Urinary bladder (tissue), 4 donors: ENCODE results near the gene RSBN1L. TPM values are rescaled to one million over a fixed set of nuclear protein-coding genes. Genes with fewer than 3 reads are reported as not detected.

ENCODE experiments used
- DNase-seq: peaks from one replicate; pipeline ENCODE4 v3.0.0-alpha.2; 2015; ENCODE audit errors: extremely low spot score
- H3K27ac ChIP-seq: one replicate; pipeline ENCODE4 v1.5.1; 2013; ENCODE audit warnings: low read depth, mild to moderate bottlenecking, moderate library complexity
- H3K36me3 ChIP-seq: one replicate; pipeline ENCODE4 v1.6.1; 2013; ENCODE audit warnings: mild to moderate bottlenecking, moderate library complexity; ENCODE audit not compliant: insufficient read depth
- H3K4me1 ChIP-seq: one replicate; pipeline ENCODE4 v1.6.1; 2013; ENCODE audit warnings: mild to moderate bottlenecking, moderate library complexity; ENCODE audit not compliant: insufficient read depth
- H3K4me3 ChIP-seq: one replicate; pipeline ENCODE4 v1.5.1; 2013; ENCODE audit warnings: low read depth, low read length
- WGBS: extraction: QIAGEN DNeasy Blood & Tissue Kit; methylation state at CpG from one replicate; pipeline ENCODE4 v1.1.7; 2013; 5-methylcytosine and 5-hydroxymethylcytosine counted together
- polyA plus RNA-seq: library from polyadenylated mRNA; stranded (reverse); fragments of 200-250 nt; gene quantifications from one replicate; pipeline ENCODE4 v1.2.3, GENCODE V29; 2013
- total RNA-seq: library from RNA; depleted of rRNA; stranded (reverse); fragments of >200 nt; gene quantifications from one replicate; pipeline ENCODE4 v1.2.3, GENCODE V29; 2014
- donor health status: healthy with polysubstance abuse.
- donor health status: healthy.

The RSBN1L gene
- total and polyA plus RNA-seq, 2 donors = 13.0 to 58.4 TPM

- no peaks in the 10 kb centered on the region for H3K36me3 ChIP-seq
- no peak overlapping the region for H3K4me3 ChIP-seq
- H3K4me1 ChIP-seq = peaks cover 2% of the 10 kb centered on the region
- DNase-seq = no peak
- peak overlapping the region; percentile 28 for H3K27ac ChIP-seq
- 16% methylated on average over 8 of the region's 8 CpGs for WGBS
Measured at GRCh38 chr7:77727936-77728701, 31.9 kb downstream of the RSBN1L start.

- peaks cover 2% of the 10 kb centered on the region for H3K4me1 ChIP-seq
Measured at GRCh38 chr7:77729574-77730348, 33.5 kb downstream of the RSBN1L start.

GRCh38 chr7:77731716-77732115 lies 35.5 kb downstream of the RSBN1L start:
- Histone ChIP-seq H3K36me3 (no peaks in the 10 kb centered on the region), H3K4me3 (no peak overlapping the region), H3K27ac (no peak overlapping the region), H3K4me1 (peaks cover 2% of the 10 kb centered on the region)
- WGBS = 42% methylated on average over 1 of the region's 1 CpG
- no peak for DNase-seq

More at GRCh38 chr7:77729574-77730348, 33.5 kb downstream of the RSBN1L start:
- Histone ChIP-seq H3K36me3 (no peaks in the 10 kb centered on the region), H3K27ac (no peak overlapping the region), H3K4me3 (no peak overlapping the region)
- WGBS = 72% methylated on average over 3 of the region's 3 CpGs
- DNase-seq = no peak

- no peak for DNase-seq
- Histone ChIP-seq H3K4me3 (no peak overlapping the region), H3K36me3 (peaks cover 2% of the 10 kb centered on the region), H3K27ac (no peak overlapping the region), H3K4me1 (no peaks in the 10 kb centered on the region)
- 61% methylated on average over 9 of the region's 9 CpGs for WGBS
Measured at GRCh38 chr7:77734659-77735421, 38.6 kb downstream of the RSBN1L start.

GRCh38 chr7:77735457-77735856 lies 39.2 kb downstream of the RSBN1L start:
- WGBS = 90% methylated on average over 1 of the region's 1 CpG
- no peak for DNase-seq
- Histone ChIP-seq H3K36me3 (peaks cover 2% of the 10 kb centered on the region), H3K4me1 (no peaks in the 10 kb centered on the region), H3K4me3 (no peak overlapping the region), H3K27ac (no peak overlapping the region)

- no peak for DNase-seq
- Histone ChIP-seq H3K36me3 (peaks cover 2% of the 10 kb centered on the region), H3K27ac (no peak overlapping the region), H3K4me1 (no peaks in the 10 kb centered on the region), H3K4me3 (no peak overlapping the region)
- 90% methylated on average over 5 of the region's 5 CpGs for WGBS
Measured at GRCh38 chr7:77736991-77737390, 40.7 kb downstream of the RSBN1L start.

GRCh38 chr7:77738382-77738781 lies 42.1 kb downstream of the RSBN1L start:
- 97% methylated on average over 1 of the region's 1 CpG for WGBS
- H3K4me1 ChIP-seq = no peaks in the 10 kb centered on the region
- peaks cover 2% of the 10 kb centered on the region for H3K36me3 ChIP-seq
- no peak for DNase-seq
- H3K4me3 ChIP-seq = no peak overlapping the region
- no peak overlapping the region for H3K27ac ChIP-seq

- Histone ChIP-seq H3K4me3 (no peak overlapping the region), H3K27ac (peak overlapping the region; percentile 23), H3K4me1 (no peaks in the 10 kb centered on the region), H3K36me3 (peaks cover 2% of the 10 kb centered on the region)
- no peak for DNase-seq
- WGBS = 85% methylated on average over 3 of the region's 3 CpGs
Measured at GRCh38 chr7:77738871-77739270, 42.6 kb downstream of the RSBN1L start.

GRCh38 chr7:77740257-77740656 lies 44.0 kb downstream of the RSBN1L start:
- no peak for DNase-seq
- Histone ChIP-seq H3K36me3 (peaks cover 2% of the 10 kb centered on the region), H3K4me1 (no peaks in the 10 kb centered on the region), H3K4me3 (no peak overlapping the region), H3K27ac (no peak overlapping the region)
- 78% methylated on average over 1 of the region's 1 CpG for WGBS

- 97% methylated on average over 1 of the region's 1 CpG for WGBS
- DNase-seq = no peak
Measured at GRCh38 chr7:77743518-77743917, 47.3 kb downstream of the RSBN1L start.

GRCh38 chr7:77745746-77746145 lies 49.5 kb downstream of the RSBN1L start:
- Histone ChIP-seq H3K4me1 (no peaks in the 10 kb centered on the region), H3K27ac (no peak overlapping the region), H3K36me3 (peaks cover 3% of the 10 kb centered on the region), H3K4me3 (no peak overlapping the region)
- no peak for DNase-seq
- 89% methylated on average over 4 of the region's 4 CpGs for WGBS

More at GRCh38 chr7:77743518-77743917, 47.3 kb downstream of the RSBN1L start:
- no peak overlapping the region for H3K27ac ChIP-seq
- H3K4me3 ChIP-seq = no peak overlapping the region
- H3K4me1 ChIP-seq = no peaks in the 10 kb centered on the region
- peaks cover 2% of the 10 kb centered on the region for H3K36me3 ChIP-seq

- H3K36me3 ChIP-seq = peaks cover 3% of the 10 kb centered on the region
- no peak overlapping the region for H3K27ac ChIP-seq
- no peak overlapping the region for H3K4me3 ChIP-seq
- H3K4me1 ChIP-seq = no peaks in the 10 kb centered on the region
- no peak for DNase-seq
- 95% methylated on average over 6 of the region's 6 CpGs for WGBS
Measured at GRCh38 chr7:77746164-77746823, 50.0 kb downstream of the RSBN1L start.

GRCh38 chr7:77746824-77747165 lies 50.5 kb downstream of the RSBN1L start:
- DNase-seq = no peak
- H3K27ac ChIP-seq = no peak overlapping the region
- no peaks in the 10 kb centered on the region for H3K4me1 ChIP-seq
- WGBS = 98% methylated on average over 2 of the region's 2 CpGs
- H3K4me3 ChIP-seq = no peak overlapping the region
- peaks cover 3% of the 10 kb centered on the region for H3K36me3 ChIP-seq
